GM12878 (cell line): ENCODE measurements around the gene C15orf39. TPM values are rescaled to one million over a fixed set of nuclear protein-coding genes. Genes with fewer than 3 reads are reported as not detected.

Experiments
- ATAC-seq: fragments of 200-7000 bp; cut with Tn5 transposase; 3 replicates; pipeline ENCODE4 v1.9.1; 2020; ENCODE audit warnings: mild to moderate bottlenecking, moderate library complexity
- BruUV-seq: library from RNA; stranded (reverse); fragments of 400-500 nt; replicated peaks from 2 replicates; lab custom pipeline; 2021; lab: Mats Ljungman, UMichigan
- CTCF ChIA-PET: fragments of 300-600 bp; sonication (Branson Sonifier 250); formaldehyde crosslinking; extraction: SDS; loops from one replicate; lab custom pipeline; 2021; ENCODE audit warnings: inconsistent platforms; lab: Yijun Ruan, JAX
- POLR2A ChIA-PET: fragments of 350-600 bp; formaldehyde crosslinking; extraction: SDS; loops from one replicate; lab custom pipeline; 2021; ENCODE audit warnings: inconsistent platforms; lab: Charles Lee
- RAD21 ChIA-PET: fragments of 300-600 bp; sonication (Branson Sonifier 250); formaldehyde crosslinking; loops from one replicate; lab custom pipeline; 2023; ENCODE audit warnings: antibody characterized with exemption; ENCODE audit not compliant: unreplicated experiment; lab: Charles Lee
- SMC1A ChIA-PET: fragments of 300-600 bp; sonication (Branson Sonifier 250); formaldehyde crosslinking; loops from one replicate; lab custom pipeline; 2023; ENCODE audit not compliant: unreplicated experiment, uncharacterized antibody; lab: Charles Lee
- DNase-seq: peaks from one replicate; pipeline ENCODE4 v3.0.0-alpha.2; 2011; ENCODE audit warnings: low read depth, low spot score
- FAIRE-seq: peaks from 3 replicates; lab custom pipeline; 2011; peaks lifted over from hg19 to GRCh38; lab: Jason Lieb, UNC
- H2AFZ ChIP-seq: 2 replicates; pipeline ENCODE4 v1.6.0; 2011; ENCODE audit warnings: low read depth, low read length, control low read depth; ENCODE audit not compliant: control insufficient read depth
- H3K27ac ChIP-seq: 2 replicates; pipeline ENCODE4 v1.5.1; 2011; ENCODE audit warnings: control low read depth; ENCODE audit not compliant: control insufficient read depth, insufficient read depth
- H3K27me3 ChIP-seq, 2 experiments: replicated peaks in 1 of 2; 2 replicates each; pipeline versions ENCODE4 v1.6.0 to v1.6.1; 2011; ENCODE audit warnings: low read length in 1 of 2; ENCODE audit not compliant: control insufficient read depth in 2 of 2, insufficient read depth in 2 of 2
- H3K36me3 ChIP-seq, 2 experiments: 2 replicates each; pipeline ENCODE4 v1.5.1; 2011; ENCODE audit warnings: low read length in 1 of 2; ENCODE audit not compliant: control insufficient read depth in 2 of 2, insufficient read depth in 2 of 2
- H3K4me1 ChIP-seq: 2 replicates; pipeline ENCODE4 v1.6.1; 2011; ENCODE audit warnings: mild to moderate bottlenecking, low read length, moderate library complexity, mixed read lengths; ENCODE audit not compliant: control insufficient read depth, insufficient read depth
- H3K4me2 ChIP-seq: 2 replicates; pipeline ENCODE4 v1.6.0; 2011; ENCODE audit warnings: control low read depth; ENCODE audit not compliant: control insufficient read depth, insufficient read depth
- H3K4me3 ChIP-seq: fragments of 200-600 bp; sonication (generic); 2 replicates; pipeline ENCODE4 v1.5.1; 2016
- H3K79me2 ChIP-seq: 2 replicates; pipeline ENCODE4 v1.6.0; 2011; ENCODE audit warnings: low read length; ENCODE audit not compliant: control insufficient read depth, insufficient read depth
- H3K9ac ChIP-seq: 2 replicates; pipeline ENCODE4 v1.8.0; 2011; ENCODE audit warnings: low read length, control low read depth, mixed read lengths; ENCODE audit not compliant: control insufficient read depth, insufficient read depth
- H3K9me3 ChIP-seq: replicated peaks from 3 replicates; pipeline ENCODE4 v1.5.1; 2011; ENCODE audit warnings: mild to moderate bottlenecking, low read length; ENCODE audit not compliant: control insufficient read depth, insufficient read depth
- H4K20me1 ChIP-seq: 2 replicates; pipeline ENCODE4 v1.6.0; 2011; ENCODE audit not compliant: control insufficient read depth, insufficient read depth
- BMI1 ChIP-seq: fragments of 450-650 bp; IDR thresholded peaks from 2 replicates; pipeline ENCODE4 v1.6.1; 2016; ENCODE audit warnings: mild to moderate bottlenecking, moderate library complexity, borderline replicate concordance
- CBFB ChIP-seq: IDR thresholded peaks from 2 replicates; pipeline ENCODE4 v1.6.1; 2016; ENCODE audit warnings: antibody characterized with exemption, low read depth
- CBX5 ChIP-seq: sonication (generic); IDR thresholded peaks from 2 replicates; pipeline ENCODE4 v1.6.1; 2016; ENCODE audit warnings: low read depth, moderate library complexity, mild to moderate bottlenecking, inconsistent platforms
- DPF2 ChIP-seq: fragments of 450-650 bp; IDR thresholded peaks from 2 replicates; pipeline ENCODE4 v1.6.1; 2017; ENCODE audit warnings: mild to moderate bottlenecking
- ESRRA ChIP-seq: IDR thresholded peaks from 2 replicates; pipeline ENCODE4 v1.6.1; 2012; ENCODE audit warnings: mild to moderate bottlenecking, low read length, improper control_type of control experiment
- EZH2 ChIP-seq: IDR thresholded peaks from 2 replicates; pipeline ENCODE4 v1.6.1; 2012; ENCODE audit warnings: low read depth, mild to moderate bottlenecking, control low read depth, inconsistent platforms, low read length, borderline replicate concordance; ENCODE audit not compliant: control insufficient read depth
- HSF1 ChIP-seq: fragments of 150-350 bp; IDR thresholded peaks from 2 replicates; pipeline ENCODE4 v1.6.1; 2014; ENCODE audit warnings: mild to moderate bottlenecking, low read depth, low read length
- JUNB ChIP-seq: IDR thresholded peaks from 2 replicates; pipeline ENCODE4 v1.6.1; 2016; ENCODE audit warnings: antibody characterized with exemption, mild to moderate bottlenecking
- MEF2B ChIP-seq: fragments of 450-650 bp; IDR thresholded peaks from 2 replicates; pipeline ENCODE4 v1.6.1; 2018; ENCODE audit warnings: mild to moderate bottlenecking, moderate library complexity; ENCODE audit not compliant: partially characterized antibody, poor library complexity, severe bottlenecking
- NR2F1 ChIP-seq: fragments of 450-650 bp; conservative IDR thresholded peaks from 2 replicates; pipeline ENCODE4 v1.6.1; 2017; ENCODE audit warnings: mild to moderate bottlenecking
- PRDM15 ChIP-seq: fragments of 450-650 bp; formaldehyde crosslinking; IDR thresholded peaks from 2 replicates; pipeline ENCODE4 v1.4.0; 2020; ENCODE audit warnings: mild to moderate bottlenecking, moderate library complexity
- RAD51 ChIP-seq: fragments of 450-650 bp; IDR thresholded peaks from 2 replicates; pipeline ENCODE4 v1.6.1; 2016; ENCODE audit warnings: moderate library complexity, mild to moderate bottlenecking, inconsistent platforms
- RB1 ChIP-seq: fragments of 450-650 bp; formaldehyde crosslinking; IDR thresholded peaks from 2 replicates; pipeline ENCODE4 v1.6.1; 2017; ENCODE audit warnings: mild to moderate bottlenecking, borderline replicate concordance
- RFX5 ChIP-seq: IDR thresholded peaks from 2 replicates; pipeline ENCODE4 v1.6.1; 2011; ENCODE audit warnings: low read depth, low read length, improper control_type of control experiment
- SPI1 ChIP-seq: IDR thresholded peaks from 2 replicates; pipeline ENCODE4 v1.6.1; 2011; ENCODE audit warnings: low read depth, mild to moderate bottlenecking, low read length, moderate library complexity, borderline replicate concordance; ENCODE audit not compliant: insufficient read depth
- YBX1 ChIP-seq: fragments of 450-650 bp; IDR thresholded peaks from 2 replicates; pipeline ENCODE4 v1.6.1; 2016; ENCODE audit warnings: antibody characterized with exemption
- ZBTB40 ChIP-seq: fragments of 450-650 bp; IDR thresholded peaks from 2 replicates; pipeline ENCODE4 v1.6.1; 2016; ENCODE audit warnings: mild to moderate bottlenecking, moderate library complexity, borderline replicate concordance
- WGBS: methylation state at CpG from one replicate; pipeline ENCODE4 v1.1.6; 2016; ENCODE audit warnings: low lambda C conversion rate; ENCODE audit not compliant: insufficient replicate concordance, insufficient coverage; ENCODE audit errors: missing lambda C conversion rate; 5-methylcytosine and 5-hydroxymethylcytosine counted together
- in situ Hi-C: fragments of 300-500 bp; cut with MboI; formaldehyde crosslinking; loops from 9 replicates; pipeline ENCODE4 v1.14.3; 2018; ENCODE audit warnings: mixed read lengths
- intact Hi-C: fragments of 100-400 bp; cut with micrococcal nuclease; formaldehyde crosslinking; loops from one replicate; pipeline ENCODE4 v1.14.2; 2022; ENCODE audit not compliant: unreplicated experiment
- polyA plus RNA-seq, 11 experiments: library from polyadenylated mRNA; depleted of rRNA in 4 of 11; unstranded in 6 of 11; stranded (reverse) in 5 of 11; fragments of >200 nt; fragmentation: Nextera tagmentation in 4 of 11; fragmentation: Illumina TruSeq in 1 of 11; extraction: Ambion mirVana in 4 of 11; extraction: Trizol in 1 of 11; gene quantifications; 1 replicate in 1 of 11; 2 replicates in 10 of 11; pipeline versions ENCODE4 v1.2.1 to v1.2.3, GENCODE V29; 2011 to 2016; ENCODE audit warnings: inconsistent platforms in 2 of 11, missing spikeins in 2 of 11, low read depth in 1 of 11
- total RNA-seq, 4 experiments: library from RNA; depleted of rRNA in 3 of 4; stranded (reverse); fragments of >200 nt in 3 of 4; fragmentation: Illumina TruSeq in 1 of 4; extraction: Trizol in 1 of 4; gene quantifications; 2 replicates each; pipeline versions ENCODE4 v1.2.1 to v1.2.3, GENCODE V29; 2013 to 2021

The C15orf39 gene
- total and polyA plus RNA-seq, 10 of the 15 experiments (the other 5 are each of a cell fraction or from before 2014, with no cell fraction given) = 2.3 to 139 (median 33.0) TPM

GRCh38 chr15:75158402-75158801 lies 43.3 kb upstream of the C15orf39 start:
- POLR2A ChIA-PET = no interaction called here
- 82% methylated on average over 7 of the region's 7 CpGs for WGBS
- TF ChIP-seq CBFB = no peak
- TF ChIP-seq PRDM15 = no peak
- TF ChIP-seq RFX5 = no peak
- TF ChIP-seq JUNB = no peak
- TF ChIP-seq DPF2 = no peak
- TF ChIP-seq HSF1 = no peak
- TF ChIP-seq RB1 = no peak
- TF ChIP-seq EZH2 = no peak
- TF ChIP-seq NR2F1 = no peak
- no peak for TF ChIP-seq SPI1
- TF ChIP-seq RAD51 = no peak
- TF ChIP-seq BMI1 = no peak
- no peak for TF ChIP-seq CBX5
- TF ChIP-seq MEF2B = no peak
- no peak for TF ChIP-seq YBX1
- TF ChIP-seq ESRRA = no peak
- TF ChIP-seq ZBTB40 = no peak

More at GRCh38 chr15:75158402-75158801, 43.3 kb upstream of the C15orf39 start:
- no peak overlapping the region for H2AFZ ChIP-seq
- no TSS peak for BruUV-seq
- H3K79me2 ChIP-seq = no peaks in the 10 kb centered on the region
- ChIA-PET RAD21 (no interaction called here), SMC1A (no interaction called here), CTCF (interaction anchor here (0.8 kb wide), 1 partner anchor 11 kb away, joined by 3 read pairs; no protein-coding TSS in a partner anchor)
- DNase-seq (no peak), ATAC-seq (no peak), FAIRE-seq (no peak)
- H3K4me2 ChIP-seq = no peak overlapping the region
- intact Hi-C loops (no loop called here), in situ Hi-C loops (no loop called here)
- no peaks in the 10 kb centered on the region for H4K20me1 ChIP-seq
- H3K27me3 ChIP-seq = no peaks in the 10 kb centered on the region
- H3K9ac ChIP-seq = no peak overlapping the region
- H3K36me3 ChIP-seq = no peaks in the 10 kb centered on the region
- H3K4me1 ChIP-seq = peaks cover 6% of the 10 kb centered on the region
- no peak overlapping the region for H3K27ac ChIP-seq
- H3K4me3 ChIP-seq = no peak overlapping the region
- H3K9me3 ChIP-seq = no peaks in the 10 kb centered on the region
